NCI-H1694 (cell line): ENCODE measurements around the gene SYNRG.

Experiments used
- DNase-seq: peaks from one replicate; lab custom pipeline; 2025; lab: John Stamatoyannopoulos, UW

The SYNRG gene

DNA sequence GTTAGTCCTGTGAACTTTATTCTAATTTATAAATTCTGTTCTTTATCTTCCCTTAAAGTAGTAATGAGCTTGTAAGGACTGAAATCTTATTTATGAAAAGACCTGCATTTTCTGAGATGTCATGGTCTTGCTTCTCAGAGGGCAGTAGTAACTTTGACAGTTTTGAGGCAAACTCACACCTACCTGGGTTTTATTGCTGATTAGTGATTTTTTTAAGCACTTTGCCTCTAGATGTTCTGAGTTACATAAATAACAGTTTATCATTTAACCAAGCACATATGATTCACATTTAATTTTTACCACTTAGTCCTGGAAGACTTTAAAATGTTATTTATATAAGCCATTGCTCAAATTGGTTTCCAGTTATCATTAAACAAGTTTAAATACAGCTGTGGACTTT, 108.8 kb downstream of the SYNRG start:
- no peak for DNase-seq

DNA sequence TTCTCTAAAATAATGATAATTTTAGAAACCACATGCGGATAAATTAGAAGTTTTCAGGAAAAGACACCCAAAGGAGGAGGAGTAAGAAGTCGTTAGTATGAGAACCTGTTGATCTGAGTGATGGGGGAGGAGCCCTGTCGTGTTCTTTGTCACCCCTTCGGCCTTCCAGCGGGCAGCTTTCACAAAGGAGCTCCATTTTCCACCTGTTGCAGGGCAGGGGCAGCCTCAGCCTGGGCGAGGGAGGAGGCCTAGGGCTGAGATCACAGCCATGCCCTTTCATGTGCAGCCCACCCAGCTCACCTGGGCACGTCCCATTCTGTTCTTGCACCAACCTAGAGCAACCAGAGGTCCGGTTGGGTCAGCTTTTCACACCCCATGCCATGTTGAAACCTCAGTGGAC, 114.2 kb downstream of the SYNRG start:
- DNase-seq: no peak

DNA sequence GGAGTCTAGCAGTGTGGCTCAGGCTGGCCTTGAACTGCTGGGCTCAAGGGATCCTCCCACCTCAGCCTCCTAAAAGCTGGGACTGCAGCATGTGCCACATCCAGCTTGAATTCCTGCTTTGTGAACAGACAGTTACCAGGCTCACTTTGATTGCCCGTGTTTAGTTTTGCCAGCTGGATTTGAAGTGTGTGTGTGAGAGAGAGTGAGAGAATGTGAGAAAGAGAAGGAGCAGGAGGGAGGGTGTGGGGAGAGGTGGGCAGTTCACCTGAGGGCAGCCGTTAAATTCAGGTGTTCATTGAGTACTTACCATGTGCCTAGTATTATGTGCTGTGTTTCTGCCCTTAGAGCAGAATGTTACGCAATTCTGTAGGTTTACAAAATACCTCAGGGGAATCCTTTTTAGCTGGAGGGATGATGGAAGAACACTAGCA, 114.8 kb downstream of the SYNRG start:
- DNase-seq: no peak

DNA sequence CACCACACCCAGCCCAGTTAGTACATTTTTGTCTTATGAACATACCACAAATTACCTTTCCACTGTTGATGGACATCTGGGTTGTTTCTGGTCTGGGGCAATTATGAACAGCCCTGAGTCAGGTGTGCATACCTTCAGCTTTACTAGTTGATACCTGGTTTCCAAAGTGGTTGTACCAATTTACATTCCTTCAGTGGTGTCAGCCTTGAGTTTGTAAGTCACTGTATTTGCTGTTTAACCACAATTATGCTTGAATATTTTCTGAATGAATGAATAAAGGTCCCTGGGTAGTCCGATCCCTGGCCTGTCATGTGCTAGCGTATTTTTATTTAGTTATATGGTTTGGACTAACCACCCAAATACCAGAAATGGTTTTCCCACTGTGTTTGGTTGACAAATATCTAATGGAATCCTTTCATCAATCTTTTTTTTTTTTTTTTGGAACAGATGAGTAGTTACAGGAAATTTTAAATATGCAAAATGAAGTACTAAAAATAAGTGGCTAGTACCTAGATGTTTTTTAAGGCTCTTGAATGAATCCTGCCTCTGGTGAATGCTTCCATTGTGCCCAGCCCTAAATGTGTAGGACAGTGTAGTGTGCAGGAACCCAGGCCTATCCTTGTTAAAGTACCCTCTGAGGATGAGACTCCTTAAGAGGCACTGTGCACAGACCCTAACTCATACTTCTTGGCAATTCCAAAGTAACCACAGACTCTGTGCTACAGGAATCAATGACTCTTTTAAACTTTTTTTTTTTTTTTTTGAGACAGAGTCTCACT, 115.8 kb downstream of the SYNRG start:
- no peak for DNase-seq

- no peak for DNase-seq
Observed at GRCh38 chr17:37492167-37492566, 117.1 kb downstream of the SYNRG start.

DNA sequence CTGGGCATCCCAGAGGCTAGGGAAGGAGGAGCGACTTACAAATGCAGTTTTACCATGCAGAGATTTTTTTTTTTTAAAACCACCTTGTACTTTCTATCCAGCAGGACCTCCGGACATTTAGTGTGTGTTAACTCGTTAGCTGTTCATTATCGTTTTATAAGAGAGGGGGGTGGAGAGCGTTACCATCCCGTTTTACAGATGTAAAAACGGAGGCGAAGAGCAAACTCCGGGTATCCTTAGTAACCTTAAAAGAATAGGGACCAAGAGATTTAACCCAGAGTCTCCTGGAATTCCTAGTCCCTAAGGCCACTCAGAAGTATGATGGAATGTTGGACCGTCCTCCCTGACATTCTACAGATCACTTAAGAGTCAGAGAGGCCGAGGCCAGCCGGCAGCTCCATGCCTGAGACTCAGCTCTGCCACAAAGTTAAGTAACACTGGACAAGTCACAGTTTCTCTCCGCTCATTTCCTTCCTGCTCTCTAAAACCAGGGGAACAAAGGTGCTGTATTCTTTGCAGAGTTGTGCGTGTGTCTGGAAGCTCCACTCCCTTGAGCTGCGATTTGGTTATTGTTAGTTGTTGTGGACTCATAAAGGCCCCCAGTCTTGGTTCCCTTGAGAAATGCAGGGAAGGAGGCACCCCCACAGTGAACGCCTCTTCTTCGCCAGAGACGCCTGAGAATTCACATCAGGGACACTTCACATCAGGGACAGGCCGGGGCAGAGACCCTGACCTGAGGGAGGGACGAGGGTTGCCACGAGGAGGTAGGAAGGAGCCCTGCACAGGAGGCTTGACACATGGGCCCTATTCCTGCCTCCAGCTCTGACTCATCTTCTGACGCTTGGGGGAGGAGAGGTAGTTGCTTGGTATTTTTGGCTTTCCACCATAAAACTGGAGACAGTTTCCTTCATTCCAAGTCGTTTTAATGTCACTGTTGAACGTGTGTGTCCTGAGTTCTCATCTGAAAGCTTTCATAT, 118.3 kb downstream of the SYNRG start:
- DNase-seq: no peak

DNA sequence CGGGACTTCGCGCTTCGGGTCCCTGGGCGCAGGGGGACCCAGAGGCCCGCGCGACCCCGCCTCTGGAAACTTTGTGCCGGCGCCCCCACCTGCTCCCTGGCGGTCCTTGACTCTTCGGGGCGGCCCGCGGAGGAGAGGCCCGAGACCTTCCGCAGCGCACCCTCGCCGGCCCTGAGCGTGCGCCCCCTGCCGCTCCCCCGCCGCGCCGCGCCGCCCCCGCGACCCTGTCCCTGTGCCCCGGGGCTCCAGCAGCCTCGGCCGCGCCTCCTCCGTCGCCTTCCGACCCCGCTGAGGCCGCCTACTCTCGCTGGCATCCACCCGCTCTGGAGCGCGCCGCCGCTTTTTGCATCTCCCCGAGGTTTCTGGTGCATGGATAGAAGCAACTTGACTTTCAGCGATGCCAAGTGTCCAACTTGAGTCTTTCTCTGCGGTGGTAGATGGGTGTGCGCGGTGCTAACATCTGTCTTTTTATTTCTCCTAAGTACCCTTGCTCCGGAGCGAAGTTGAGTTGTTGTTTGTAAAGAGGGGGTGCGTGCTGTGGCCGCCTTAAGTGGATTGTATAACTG, 119.1 kb downstream of the SYNRG start:
- no peak for DNase-seq

GRCh38 chr17:37489197-37490001, 119.8 kb downstream of the SYNRG start, which contains the start of gene DUSP14:
Gene DUSP14, plus strand, starts transcription at chr17:37489891. Its CDS starts 22,382 bp downstream, at chr17:37512273.
- peak; percentile 43 for DNase-seq

- no peak for DNase-seq
Observed at GRCh38 chr17:37488607-37489196, 120.5 kb downstream of the SYNRG start.

GRCh38 chr17:37488009-37488604, 121.1 kb downstream of the SYNRG start:
- peak; percentile 55 for DNase-seq

DNA sequence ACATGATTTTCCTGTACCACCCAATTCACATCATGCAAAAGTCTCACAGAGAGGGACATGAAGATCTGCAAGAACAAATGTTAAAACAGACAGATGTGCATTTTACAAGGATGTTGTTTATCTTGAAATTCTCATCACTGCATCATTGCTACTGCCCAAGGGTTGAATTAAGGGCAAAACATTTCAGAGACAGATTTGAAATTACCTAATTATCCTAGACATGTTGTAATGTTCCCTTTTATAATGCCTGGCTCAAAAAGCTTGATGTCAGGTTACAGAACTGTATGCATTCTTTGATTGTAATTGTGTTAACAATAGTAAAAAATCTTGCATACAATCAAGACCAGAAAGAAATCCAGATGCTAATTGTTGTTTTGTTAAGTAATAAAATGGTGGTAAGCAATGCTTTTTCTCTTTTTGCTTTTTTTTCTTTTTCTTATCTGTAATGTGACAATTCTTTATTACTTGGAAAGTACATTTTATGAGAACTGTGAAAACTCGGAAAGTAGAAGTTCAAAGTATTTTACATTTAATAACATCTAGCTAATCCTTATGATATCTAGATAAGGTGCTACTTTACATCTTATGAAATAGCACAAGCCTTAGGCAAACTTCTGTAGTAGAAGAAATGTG, 123.2 kb downstream of the SYNRG start:
- DNase-seq: no peak

DNA sequence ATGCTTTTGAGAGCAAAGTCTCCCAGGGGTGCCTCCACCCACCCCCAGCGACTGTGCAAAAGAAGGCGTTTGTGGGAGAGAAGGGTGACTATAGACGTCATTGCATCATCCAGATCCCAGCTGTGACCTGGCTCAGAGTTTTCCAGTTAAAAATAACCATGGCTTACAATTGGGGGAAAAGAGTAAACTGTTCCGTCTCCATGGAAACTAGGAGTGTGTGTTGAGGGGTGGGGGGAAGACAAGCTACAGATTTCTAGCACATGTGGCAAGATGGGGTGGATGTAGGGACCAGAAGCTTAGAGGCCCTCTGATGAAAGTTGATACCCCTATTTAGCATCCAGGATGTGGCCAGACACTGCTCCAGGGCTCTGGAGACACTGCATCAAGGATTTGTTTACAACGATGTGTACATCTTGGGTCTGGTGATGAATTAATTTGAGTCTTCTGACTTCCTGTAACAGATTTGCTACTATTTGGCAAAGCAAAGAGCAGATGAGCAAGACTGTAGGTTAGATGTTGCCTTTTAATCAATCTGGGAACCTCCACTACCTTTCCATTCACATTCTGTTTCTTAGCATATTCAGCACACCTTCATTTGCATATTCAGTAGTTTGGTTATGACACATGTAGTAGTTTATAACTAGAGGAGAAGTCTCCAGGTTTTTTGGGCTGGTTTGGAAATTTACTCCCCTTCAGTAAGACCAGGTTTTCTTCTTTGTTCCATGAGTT, 125.7 kb downstream of the SYNRG start:
- peak; percentile 77 for DNase-seq

DNA sequence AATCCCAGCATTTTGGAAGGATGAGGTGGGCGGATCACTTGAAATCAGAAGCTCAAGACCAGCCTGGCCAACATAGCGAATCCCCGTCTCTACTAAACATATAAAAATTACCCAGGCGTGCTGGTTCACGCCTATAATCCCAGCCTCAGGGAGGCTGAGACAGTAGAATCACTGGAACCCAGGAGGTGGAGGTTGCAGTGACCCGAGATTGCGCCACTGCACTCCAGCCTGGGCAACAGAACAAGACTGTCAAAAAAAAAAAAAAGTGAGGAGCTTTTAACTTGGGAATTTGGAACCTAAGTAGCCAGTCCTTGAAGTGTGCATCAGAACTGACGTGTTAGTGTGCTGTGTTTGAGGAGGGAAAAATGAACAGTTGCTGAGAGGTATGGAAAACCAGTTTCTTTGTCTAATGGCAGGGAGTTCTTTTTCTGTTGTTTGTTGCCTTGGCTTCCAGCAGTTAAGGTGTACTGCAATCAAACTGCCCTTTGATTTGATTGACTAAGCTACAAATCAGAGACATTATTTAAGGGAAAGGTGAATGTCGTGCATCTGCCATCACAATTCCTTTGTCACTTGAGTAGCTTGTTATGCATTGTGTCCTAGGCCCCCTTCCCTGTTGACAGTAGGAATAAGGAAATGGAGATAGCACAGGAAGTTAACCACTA, 128.1 kb downstream of the SYNRG start:
- DNase-seq: no peak

- DNase-seq: no peak
Observed at GRCh38 chr17:37480427-37480826, 128.8 kb downstream of the SYNRG start.

DNA sequence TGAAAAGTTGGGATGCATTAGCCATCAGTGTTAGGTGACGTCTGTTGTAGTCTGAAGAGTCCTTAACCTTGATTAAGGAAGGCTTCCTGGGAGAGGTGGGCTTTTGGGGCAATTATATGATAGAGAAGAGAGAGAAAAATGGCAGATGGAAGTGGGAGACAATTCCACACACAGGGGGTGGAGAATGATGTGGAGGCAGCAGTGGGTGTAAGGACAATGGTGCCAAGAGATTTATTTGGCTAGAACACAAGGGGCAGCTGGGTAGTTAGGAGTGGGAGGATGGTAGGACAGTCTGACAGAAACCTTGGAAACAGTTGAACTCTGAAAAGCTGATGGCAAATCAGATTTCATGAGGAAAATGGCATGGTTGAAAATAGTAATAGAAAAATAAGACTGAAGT, 130.2 kb downstream of the SYNRG start:
- peak; percentile 29 for DNase-seq

DNA sequence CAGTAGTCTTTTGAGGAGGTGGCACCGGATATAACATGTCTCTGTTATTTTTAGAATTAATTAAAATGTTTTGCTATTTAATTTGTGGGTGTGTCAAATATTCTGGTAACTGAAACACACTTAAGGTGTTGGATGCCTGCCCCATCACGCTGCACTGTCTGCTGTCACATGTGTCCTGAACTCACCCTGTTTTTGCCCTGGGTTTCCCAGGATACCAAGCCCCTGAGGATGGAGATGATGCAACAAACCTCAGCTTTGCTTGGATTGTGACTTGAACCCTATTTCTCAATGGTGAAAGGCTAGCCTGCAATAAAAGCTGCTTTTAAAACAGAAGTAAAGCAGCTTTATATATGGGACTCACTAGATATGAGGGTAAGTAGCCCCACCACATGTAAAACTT, 131.0 kb downstream of the SYNRG start:
- DNase-seq: peak; percentile 93

DNA sequence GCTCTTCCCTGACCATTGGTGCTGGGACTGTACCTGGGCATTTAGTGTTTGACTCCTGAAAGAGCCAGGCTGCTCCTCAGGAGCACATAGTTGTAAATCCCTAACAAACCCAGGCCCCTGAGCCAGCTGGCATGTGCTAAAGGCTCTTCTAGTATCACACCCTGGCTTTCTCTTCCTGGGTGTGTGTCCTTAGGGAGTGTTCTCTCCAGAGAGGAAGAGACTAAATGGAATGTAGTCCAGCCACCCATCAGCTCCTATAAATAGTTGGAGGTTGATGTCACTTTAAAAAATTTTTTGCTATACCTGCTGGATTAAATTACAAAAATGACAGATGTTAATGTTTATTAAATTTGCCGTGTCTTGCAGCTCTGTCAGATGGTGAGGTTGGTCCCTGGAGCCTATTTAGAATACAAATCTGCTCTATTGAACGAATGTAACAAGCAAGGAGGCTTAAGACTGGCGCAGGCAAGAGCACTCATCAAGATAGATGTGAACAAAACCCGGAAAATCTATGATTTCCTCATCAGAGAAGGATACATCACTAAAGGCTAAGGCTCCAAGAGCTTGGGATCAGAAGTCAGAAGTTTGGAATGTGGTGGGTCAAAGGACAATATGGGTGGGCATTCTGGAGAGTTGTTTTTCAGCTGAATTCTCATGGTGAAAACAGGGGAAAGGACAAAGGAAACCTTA, 132.6 kb downstream of the SYNRG start:
- peak; percentile 94 for DNase-seq

- no peak for DNase-seq
Observed at GRCh38 chr17:37475731-37476420, 133.3 kb downstream of the SYNRG start.
